NCI-H1436 (cell line): ENCODE measurements around the gene GALNT10.

Source experiments
- DNase-seq: peaks from one replicate; lab custom pipeline; 2025; lab: John Stamatoyannopoulos, UW

The GALNT10 gene

GRCh38 chr5:154444556-154445421, 254.3 kb downstream of the GALNT10 start:
- no peak for DNase-seq

- DNase-seq, result peak; percentile 90
Observed at GRCh38 chr5:154445422-154446194, 255.1 kb downstream of the GALNT10 start, which contains the start of gene SAP30L. Gene SAP30L, plus strand, starts transcription at chr5:154445997. Its CDS starts 608 bp downstream, at chr5:154446605.

- no peak for DNase-seq
Observed at GRCh38 chr5:154446195-154447088, 255.9 kb downstream of the GALNT10 start.

- no peak for DNase-seq
Observed at GRCh38 chr5:154447089-154447725, 256.7 kb downstream of the GALNT10 start.

- DNase-seq, result no peak
Observed at GRCh38 chr5:154449786-154450185, 259.3 kb downstream of the GALNT10 start.

- DNase-seq, result no peak
Observed at GRCh38 chr5:154451957-154452356, 261.4 kb downstream of the GALNT10 start.

GRCh38 chr5:154455585-154455984, 265.1 kb downstream of the GALNT10 start:
- DNase-seq, result no peak

GRCh38 chr5:154456540-154456939, 266.0 kb downstream of the GALNT10 start:
- DNase-seq, result no peak

GRCh38 chr5:154459015-154459414, 268.5 kb downstream of the GALNT10 start:
- no peak for DNase-seq

GRCh38 chr5:154460172-154460571, 269.6 kb downstream of the GALNT10 start:
- DNase-seq, result no peak

- peak; percentile 29 for DNase-seq
Observed at GRCh38 chr5:154461531-154461930, 271.0 kb downstream of the GALNT10 start.

GRCh38 chr5:154464438-154464837, 273.9 kb downstream of the GALNT10 start:
- DNase-seq, result no peak

- DNase-seq, result no peak
Observed at GRCh38 chr5:154465169-154465568, 274.6 kb downstream of the GALNT10 start.

- no peak for DNase-seq
Observed at GRCh38 chr5:154466147-154466546, 275.6 kb downstream of the GALNT10 start.

- DNase-seq, result no peak
Observed at GRCh38 chr5:154466671-154467070, 276.1 kb downstream of the GALNT10 start.

GRCh38 chr5:154467655-154468354, 277.3 kb downstream of the GALNT10 start:
- peak; percentile 75 for DNase-seq

GRCh38 chr5:154470137-154470536, 279.6 kb downstream of the GALNT10 start:
- DNase-seq, result no peak
